HG03095 (cell line): Measurements from ENCODE around the gene AP3M1.

Source experiments
- ATAC-seq: cut with Tn5 transposase; IDR thresholded peaks from one replicate; pipeline ENCODE4 v1.9.1; 2021; ENCODE audit warnings: moderate library complexity; ENCODE audit not compliant: unreplicated experiment

Gene AP3M1

DNA sequence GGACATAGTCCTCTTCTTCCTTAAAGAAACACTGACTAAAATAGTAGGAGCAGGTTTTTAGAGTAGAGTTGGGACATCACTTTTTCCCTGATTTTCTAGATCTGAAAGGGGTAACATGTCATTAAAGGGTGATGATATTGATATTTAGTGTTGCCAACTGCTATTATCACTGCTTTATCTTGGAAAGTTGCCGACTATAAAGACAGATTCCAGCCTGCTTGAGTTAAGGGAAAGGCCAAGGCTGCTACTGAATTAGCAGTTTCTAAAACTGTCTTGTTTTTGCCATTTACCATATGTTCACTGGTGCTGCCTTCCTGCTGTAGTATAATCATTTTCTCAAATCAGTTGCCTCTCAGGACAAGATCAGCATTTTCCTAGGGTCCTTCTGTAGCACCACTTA is 29.7 kb downstream of the AP3M1 start:
- no peak for ATAC-seq

DNA sequence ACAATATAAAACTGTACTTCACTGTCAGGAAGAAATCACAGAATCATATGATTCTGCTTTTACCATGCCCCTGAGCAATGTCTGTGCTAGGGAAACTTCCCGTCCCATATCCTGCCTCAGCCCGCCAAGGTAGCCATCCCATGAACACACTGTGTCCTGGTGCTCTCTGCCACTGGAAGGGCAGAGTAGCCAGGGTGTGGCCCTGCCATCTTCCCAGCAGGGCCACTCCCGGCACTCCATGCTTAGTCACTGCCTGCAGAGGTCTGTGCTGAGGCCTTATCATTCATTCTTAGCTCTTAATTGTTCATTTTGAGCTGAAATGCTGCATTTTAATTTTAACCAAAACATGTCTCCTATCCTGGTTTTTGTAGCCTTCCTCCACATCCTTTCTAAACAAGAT is 31.8 kb downstream of the AP3M1 start:
- ATAC-seq: no peak

- no peak for ATAC-seq
Measured at GRCh38 chr10:74117738-74118137, 32.9 kb downstream of the AP3M1 start.

DNA sequence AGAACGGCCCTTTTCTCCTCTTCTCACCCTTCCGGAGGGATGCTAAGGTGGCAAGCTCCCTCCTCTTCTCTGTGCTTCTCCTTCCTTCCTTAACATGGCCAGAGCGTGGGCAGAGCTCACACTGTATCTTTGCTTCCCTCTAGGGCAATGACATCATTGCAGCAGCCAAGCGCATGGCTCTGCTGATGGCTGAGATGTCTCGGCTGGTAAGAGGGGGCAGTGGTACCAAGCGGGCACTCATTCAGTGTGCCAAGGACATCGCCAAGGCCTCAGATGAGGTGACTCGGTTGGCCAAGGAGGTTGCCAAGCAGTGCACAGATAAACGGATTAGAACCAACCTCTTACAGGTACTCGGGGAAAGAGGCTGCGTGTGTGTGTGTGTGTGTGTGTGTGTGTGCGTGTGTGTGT is 36.6 kb downstream of the AP3M1 start:
- ATAC-seq: no peak

- no peak for ATAC-seq
Measured at GRCh38 chr10:74113546-74113945, 37.1 kb downstream of the AP3M1 start.

DNA sequence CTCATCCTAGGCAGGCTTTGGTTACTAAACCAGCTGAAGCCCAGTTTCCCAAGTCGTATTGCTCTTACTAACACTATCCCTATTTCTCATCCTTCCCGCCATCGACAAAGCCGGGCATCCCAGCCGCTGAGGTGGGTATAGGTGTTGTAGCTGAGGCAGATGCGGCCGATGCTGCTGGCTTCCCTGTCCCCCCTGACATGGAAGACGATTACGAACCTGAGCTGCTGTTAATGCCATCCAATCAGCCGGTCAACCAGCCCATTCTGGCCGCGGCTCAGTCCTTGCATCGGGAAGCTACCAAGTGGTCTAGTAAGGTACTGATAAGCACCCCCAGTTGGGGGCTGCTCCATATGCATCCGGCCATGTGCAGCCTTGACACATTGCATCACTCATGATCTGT is 38.8 kb downstream of the AP3M1 start:
- ATAC-seq: no peak

- no peak for ATAC-seq
Measured at GRCh38 chr10:74110120-74110519, 40.5 kb downstream of the AP3M1 start.

GRCh38 chr10:74109452-74109851 is 41.2 kb downstream of the AP3M1 start:
- no peak for ATAC-seq

- ATAC-seq: no peak
Measured at GRCh38 chr10:74107391-74107790, 43.2 kb downstream of the AP3M1 start.

DNA sequence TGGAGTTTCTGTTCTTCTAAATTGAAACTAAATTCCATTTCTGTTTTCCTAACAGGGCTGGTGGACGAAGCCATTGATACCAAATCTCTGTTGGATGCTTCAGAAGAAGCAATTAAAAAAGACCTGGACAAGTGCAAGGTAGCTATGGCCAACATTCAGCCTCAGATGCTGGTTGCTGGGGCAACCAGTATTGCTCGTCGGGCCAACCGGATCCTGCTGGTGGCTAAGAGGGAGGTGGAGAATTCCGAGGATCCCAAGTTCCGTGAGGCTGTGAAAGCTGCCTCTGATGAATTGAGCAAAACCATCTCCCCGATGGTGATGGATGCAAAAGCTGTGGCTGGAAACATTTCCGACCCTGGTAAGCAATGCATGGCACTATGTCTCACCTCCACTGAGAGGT is 45.6 kb downstream of the AP3M1 start:
- ATAC-seq: no peak

DNA sequence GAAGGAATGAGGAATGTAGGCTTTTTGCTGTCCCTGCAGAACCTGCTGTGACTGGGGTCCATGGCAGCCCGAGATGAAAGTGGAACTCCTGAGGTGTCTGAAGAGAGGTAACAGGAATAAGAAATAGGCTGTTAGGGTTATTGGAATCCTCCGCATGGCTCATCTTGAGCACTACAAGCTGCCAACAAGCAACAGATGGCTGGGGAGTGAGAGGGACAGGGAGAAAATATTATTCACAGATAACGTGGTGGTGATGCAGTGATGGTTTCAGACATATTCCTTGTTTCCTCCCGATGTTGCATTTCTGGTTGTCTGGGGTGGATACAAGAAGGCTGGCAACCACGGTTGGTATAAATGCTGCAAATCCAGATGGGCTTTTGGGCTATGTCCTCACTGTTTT is 46.1 kb downstream of the AP3M1 start:
- ATAC-seq: no peak

DNA sequence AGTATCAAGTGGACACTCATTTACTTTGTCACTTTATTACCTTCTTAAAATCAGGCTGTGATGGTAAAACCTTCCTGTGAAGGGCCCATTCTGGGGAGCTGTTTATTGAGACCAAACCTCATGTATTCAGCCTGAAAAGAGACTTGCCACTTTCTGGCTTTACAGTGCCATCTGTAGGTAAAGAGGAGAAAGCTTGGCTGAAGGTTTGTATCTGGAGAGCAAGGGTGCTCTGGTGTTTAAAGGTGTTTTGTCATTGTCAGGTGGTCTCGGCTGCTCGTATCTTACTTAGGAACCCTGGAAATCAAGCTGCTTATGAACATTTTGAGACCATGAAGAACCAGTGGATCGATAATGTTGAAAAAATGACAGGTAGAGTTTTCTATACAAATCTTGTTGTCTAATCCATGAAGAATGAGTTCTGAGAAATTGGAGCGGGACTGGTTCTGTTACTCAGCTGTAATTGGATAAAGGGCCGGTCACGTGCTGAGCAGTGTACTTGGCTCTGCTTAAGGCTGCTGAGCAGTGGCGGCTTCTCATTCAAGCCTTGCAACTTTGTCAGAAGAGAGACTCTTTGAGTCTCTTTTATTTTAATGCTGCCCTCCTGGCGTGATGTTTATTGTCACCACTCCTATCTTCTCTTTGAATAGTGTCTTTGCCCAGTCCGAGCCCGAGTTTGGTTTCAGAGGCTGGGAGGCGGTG is 46.9 kb downstream of the AP3M1 start:
- ATAC-seq: no peak

DNA sequence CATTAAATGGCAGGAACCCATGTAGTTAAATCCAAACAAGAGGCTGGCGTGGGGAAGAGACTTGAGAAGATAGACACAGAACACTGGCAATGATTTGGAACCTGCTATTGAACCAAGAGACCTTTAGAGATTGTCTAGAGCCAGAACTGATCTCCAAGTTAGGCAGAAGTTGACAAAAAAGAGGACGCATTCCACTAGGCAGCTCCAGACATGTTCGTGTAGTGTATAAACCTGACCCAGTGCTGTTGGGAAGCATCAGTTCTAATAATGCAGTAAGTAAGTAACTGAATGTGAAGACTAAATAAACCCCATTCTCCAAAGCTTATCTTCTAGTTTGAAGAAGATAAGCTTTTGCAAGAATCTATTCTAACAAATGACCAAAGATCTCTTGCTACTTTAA is 50.8 kb downstream of the AP3M1 start:
- no peak for ATAC-seq

DNA sequence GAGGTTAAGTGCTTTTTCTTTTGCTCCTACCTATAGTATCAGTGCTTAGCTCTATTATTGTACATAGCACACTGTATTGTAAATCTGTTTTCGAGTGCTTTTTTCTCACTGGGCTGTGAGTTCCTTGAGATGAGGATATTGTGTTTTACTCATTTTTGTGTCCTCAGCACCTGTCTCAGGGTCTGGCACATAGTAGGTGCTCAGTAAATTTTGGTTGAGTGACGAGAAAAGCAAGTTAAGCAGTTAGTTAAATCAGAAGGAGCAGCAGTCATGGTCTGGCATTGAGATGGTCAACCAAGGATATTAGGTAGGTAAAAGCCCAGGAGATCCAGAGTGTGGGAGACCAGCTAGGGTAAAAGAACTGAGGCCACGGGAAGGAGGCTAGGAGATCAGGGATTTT is 51.2 kb downstream of the AP3M1 start:
- ATAC-seq: no peak

- no peak for ATAC-seq
Measured at GRCh38 chr10:74097776-74098175, 52.9 kb downstream of the AP3M1 start.

- ATAC-seq: peak; percentile 97
Measured at GRCh38 chr10:74096777-74097176, 53.9 kb downstream of the AP3M1 start.

- ATAC-seq: no peak
Measured at GRCh38 chr10:74094231-74094630, 56.4 kb downstream of the AP3M1 start.

GRCh38 chr10:74093530-74094164 is 57.0 kb downstream of the AP3M1 start:
- ATAC-seq: no peak

DNA sequence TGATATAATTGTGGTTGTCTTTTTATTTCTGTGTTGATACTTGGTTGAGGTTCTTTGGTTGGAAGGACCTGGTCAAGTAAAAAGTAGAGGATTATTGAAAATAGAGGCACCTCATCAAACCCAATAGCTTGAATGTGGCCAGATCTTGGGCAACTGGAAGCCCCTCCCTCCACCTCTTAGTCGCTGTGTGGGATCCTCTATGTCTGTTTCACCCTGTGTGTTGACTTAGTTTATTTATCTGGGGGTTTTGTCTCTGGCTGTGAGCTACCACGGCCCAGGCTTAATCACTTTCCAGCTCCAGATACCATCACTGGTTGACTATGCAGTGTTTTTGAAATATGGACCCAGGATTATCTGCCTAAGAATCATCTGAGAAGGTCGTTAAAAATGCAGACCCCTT is 58.3 kb downstream of the AP3M1 start:
- ATAC-seq: no peak

- no peak for ATAC-seq
Measured at GRCh38 chr10:74088722-74089121, 61.9 kb downstream of the AP3M1 start.

GRCh38 chr10:74086317-74086716 is 64.3 kb downstream of the AP3M1 start:
- no peak for ATAC-seq

GRCh38 chr10:74084955-74085354 is 65.7 kb downstream of the AP3M1 start:
- ATAC-seq: peak; percentile 70

GRCh38 chr10:74083304-74083703 is 67.3 kb downstream of the AP3M1 start:
- no peak for ATAC-seq
